Stimulated activated CD4-positive, alpha-beta T cell treated with anti-CD3 and anti-CD28 coated beads, Interleukin-4, amount 100 ng/mL, for 48 hours (primary cell): ENCODE data around the gene TIGD6.
A peak's percentile ranks its signal among the peaks of the same experiment; 100 is the strongest.

Source experiments
- DNase-seq, 2 donors: peaks; one replicate each; pipeline ENCODE4 v3.0.0-alpha.2; 2020; ENCODE audit warnings: low read depth in 2 of 2

TIGD6 gene

GRCh38 chr5:150016537-150016936 lies 16.1 kb upstream of the TIGD6 start:
- no peak for DNase-seq

DNA sequence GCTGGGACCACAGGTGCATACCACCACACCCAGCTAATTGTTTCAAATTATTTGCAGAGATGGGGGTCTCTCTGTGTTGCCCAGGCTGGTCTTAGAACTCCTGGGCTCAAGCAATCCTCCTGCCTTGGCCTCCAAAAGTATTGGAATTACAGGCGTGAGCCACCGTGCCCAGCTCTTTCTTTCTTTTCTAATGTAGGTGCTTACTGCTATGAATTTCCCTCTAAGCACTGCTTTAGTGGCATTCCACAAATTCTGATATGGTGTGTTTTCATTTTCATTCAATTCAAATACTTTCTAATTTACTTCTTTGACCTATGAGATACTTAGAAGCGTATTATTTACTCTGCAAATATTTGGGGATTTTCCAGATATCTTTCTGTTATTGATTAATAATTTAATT lies 15.0 kb upstream of the TIGD6 start:
- DNase-seq: no peak

GRCh38 chr5:150014456-150014855 lies 14.0 kb upstream of the TIGD6 start:
- DNase-seq: no peak

DNA sequence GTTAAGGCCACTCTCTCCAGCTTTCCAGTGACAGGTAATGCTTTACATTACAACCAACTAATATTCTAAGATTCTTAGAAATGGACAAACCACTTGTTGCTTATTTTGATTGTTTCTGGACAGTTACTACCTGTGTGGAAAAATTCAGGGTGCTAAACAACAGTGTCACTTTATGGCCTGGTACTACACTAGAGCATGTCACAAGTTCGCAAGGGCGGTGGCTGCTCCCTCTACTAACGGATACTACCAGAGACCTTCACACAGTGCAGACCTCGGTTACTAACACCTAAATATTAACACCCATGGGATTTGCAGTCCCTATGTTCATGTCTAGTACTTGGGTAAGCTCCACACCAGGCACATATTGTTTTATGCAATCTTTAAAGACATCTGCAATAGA lies 13.5 kb upstream of the TIGD6 start:
- DNase-seq: no peak

DNA sequence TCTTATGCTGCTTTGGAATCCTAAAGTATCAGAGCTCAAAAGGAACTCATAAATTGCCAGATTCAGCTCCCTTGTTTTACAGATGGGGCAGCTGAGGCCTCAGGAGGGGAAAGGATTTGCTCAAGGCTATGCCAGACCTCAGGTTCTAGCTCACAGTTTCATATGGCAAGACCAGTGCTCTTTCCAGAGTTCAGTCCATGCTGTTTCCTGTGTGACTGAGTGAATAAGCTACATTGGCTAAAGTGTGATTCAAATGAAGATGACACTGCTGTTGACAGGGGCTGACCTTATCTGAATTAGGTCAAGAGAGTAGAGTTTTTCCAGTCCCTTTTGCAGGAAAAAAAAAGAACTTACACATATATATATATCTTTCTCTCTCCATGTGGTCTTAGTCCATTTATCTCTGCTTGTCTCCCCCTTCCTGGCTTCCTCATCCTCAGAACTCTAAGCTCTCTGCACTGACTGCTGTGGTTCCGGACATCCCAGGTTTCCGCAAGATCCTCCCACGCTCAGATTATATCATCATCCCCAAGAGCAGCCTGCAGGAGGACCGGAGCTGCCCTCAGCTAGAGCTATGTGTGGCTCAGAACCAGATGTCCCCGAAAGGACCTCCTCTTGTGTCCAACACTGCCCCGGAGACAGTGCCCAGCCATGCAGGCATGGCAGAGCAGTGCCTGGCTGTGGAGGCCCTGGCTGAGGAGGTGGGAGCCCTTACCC lies 9.4 kb upstream of the TIGD6 start:
- no peak for DNase-seq

DNA sequence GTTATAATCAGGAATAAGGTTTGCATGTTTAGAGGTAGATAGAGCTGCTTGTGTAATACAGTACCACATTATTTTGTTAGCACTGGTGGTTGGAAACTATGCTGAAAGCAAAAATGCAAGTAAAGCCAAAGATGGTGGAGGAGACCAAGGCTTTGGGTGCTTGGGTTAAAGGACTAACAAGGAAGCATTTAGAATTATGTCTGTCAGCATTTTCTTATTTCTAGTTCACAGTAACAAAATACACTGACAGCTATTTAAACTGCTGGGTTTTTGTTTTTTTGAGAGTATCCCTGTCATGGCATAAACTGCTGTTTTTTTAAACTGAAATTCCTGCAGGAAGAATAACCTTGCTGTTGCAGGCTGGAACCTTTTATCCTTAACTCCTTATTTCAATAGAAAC lies 6.6 kb upstream of the TIGD6 start:
- no peak for DNase-seq

DNA sequence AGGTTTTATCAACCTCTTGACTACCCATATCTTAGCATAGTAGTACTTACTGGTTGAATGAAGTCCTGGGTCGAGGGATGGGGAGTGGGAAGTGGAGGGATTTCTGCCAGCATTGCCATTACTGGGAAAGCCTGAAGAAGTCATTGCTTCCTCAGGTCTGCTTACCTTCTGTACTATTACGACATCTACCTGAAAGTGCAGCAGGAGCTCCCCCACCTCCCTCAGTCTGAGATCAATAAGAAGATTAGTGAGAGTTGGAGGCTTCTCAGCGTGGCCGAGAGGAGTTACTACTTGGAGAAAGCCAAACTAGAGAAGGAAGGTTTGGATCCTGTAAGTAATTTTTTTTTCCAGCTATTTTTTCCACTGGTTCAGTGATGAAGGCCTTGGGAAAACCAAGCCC lies 5.9 kb upstream of the TIGD6 start:
- DNase-seq: no peak

GRCh38 chr5:150001660-150002486 lies 1.4 kb upstream of the TIGD6 start:
- peak; percentile 23 to 48 for DNase-seq

GRCh38 chr5:150000990-150001659 lies 671 bp upstream of the TIGD6 start:
- peak; percentile 15 to 27 for DNase-seq

DNA sequence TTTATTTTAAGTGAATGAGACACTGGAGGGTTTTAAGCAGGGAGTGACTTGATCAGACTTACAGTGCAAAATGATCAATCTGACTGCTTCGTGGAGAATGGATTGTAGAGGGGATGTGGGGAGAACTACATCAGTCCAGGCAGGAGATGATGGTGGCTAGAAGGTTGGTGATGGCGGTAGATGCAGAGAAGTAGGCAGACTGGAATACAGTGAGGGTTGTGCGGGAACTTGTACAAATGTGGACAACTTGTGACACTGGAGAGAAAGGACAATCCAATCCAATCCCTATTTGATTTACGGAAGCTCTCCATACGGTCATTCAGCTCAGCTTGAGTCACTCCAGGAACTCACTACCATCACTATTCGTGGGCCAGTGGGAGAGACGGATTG lies 593 bp downstream of the TIGD6 start:
- no peak for DNase-seq

- DNase-seq: no peak
Observed at GRCh38 chr5:149999359-149999758, 1.1 kb downstream of the TIGD6 start.

DNA sequence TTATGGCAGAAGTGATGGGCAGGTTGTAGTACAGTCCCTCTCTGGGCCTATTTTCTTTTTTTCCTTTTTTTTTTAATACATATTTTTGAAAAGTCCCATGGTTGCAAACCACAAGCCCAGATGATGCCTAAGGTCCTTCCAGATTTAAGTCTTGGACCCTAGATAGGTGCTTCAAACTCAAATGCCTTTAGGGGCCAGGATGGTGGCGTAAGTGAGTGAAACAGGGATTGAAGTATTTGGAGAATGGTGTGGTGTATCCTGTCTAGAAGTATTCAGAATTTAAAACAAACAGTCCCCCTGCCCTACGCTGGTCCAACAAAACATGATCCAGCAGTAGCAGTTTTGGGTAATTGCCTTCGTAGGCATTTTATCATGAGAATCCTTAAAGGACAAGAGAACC lies 2.2 kb downstream of the TIGD6 start:
- DNase-seq: no peak

DNA sequence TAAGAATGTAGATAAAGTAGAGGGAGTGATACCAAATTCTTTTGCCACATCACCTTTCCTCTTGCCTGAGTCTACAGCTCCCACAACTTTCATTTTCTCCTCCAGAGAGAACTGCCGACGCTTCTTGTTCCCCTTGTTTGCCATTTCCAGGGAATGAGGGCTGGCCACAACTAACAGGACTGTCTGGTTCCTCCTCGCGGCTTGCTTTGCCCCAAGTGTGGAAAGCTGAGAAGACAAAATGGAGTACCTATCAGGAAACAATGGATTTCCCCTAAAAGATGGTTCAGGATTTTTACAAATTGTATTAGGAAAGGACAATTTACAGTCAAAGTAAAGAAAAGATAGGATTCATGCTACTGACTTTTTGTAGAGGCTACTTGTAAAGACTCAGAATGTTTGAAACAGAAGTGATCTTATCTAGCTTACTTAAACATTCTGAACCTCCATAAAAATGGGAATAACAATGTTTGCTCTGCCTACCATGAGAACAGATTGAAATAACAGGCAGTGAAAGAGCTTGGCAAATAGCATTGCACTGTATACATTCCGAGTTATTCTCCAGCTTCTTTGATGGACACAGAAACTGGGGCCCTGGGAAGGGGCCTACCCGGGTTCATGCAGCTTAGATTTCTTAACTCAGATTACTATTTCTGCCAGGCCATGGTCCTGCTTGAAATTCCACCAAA lies 4.1 kb downstream of the TIGD6 start:
- DNase-seq: no peak

GRCh38 chr5:149995385-149996204 lies 4.9 kb downstream of the TIGD6 start:
- DNase-seq: no peak

GRCh38 chr5:149993471-149993870 lies 7.0 kb downstream of the TIGD6 start:
- no peak for DNase-seq

GRCh38 chr5:149990518-149991376 lies 9.7 kb downstream of the TIGD6 start:
- peak; percentile 41 to 42 for DNase-seq

DNA sequence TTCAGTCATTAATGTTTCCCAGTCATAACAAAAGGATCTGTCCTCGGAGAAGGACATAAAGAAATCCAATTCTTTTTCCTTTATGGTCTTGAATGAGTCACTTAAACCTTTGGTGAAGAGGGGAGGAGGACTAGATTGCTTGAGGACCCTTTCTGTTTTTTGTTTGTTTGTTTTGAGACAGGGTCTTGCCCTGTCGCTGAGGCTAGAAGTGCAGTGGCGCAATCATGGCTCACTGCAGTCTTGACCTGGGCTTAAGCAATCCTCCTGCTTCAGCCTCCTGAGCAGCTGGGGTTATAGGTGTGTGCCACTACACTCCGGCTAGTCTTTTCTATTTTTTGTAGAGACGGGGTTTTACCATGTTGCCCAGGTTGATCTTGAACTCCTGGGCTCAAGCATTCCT lies 12.3 kb downstream of the TIGD6 start:
- DNase-seq: no peak

DNA sequence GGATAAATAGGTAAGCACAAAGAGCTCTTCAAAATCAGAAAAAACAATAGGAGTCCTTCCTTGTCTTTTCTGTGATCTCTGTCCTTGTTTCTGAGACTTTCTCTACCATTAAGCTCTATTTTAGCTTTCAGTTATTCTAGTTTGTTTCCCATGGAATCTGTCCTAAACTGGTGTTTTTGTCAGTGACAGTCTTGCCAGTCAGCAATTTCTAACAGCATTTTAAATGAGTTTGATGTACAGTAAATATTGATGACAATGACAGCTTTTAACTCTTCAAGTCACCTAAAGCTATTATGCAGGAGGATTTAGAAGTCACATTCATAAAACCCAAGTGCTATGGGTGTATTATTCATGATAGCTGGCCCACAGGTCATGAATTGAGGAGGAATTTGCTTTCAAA lies 17.9 kb downstream of the TIGD6 start:
- no peak for DNase-seq

GRCh38 chr5:149981206-149981605 lies 19.2 kb downstream of the TIGD6 start:
- DNase-seq: no peak

- no peak for DNase-seq
Observed at GRCh38 chr5:149979896-149980295, 20.6 kb downstream of the TIGD6 start.
